Fibroblast of lung (primary cell): ENCODE data around the gene WFDC9. TPM values are rescaled to one million over a fixed set of nuclear protein-coding genes. Genes with fewer than 3 reads are reported as not detected.

ENCODE experiments used
- DNase-seq, 2 donors: peaks; one replicate each; pipeline versions ENCODE4 v3.0.0 to v3.0.0-alpha.2; 2010; ENCODE audit warnings: low read depth in 2 of 2
- H2AFZ ChIP-seq: 2 replicates; pipeline ENCODE4 v1.5.1; 2012; ENCODE audit warnings: low read length, control low read depth, inconsistent platforms
- H3K27ac ChIP-seq: 2 replicates; pipeline ENCODE4 v1.5.1; 2011; ENCODE audit warnings: low read length, control low read depth; ENCODE audit not compliant: insufficient read depth
- H3K27me3 ChIP-seq: 2 replicates; pipeline ENCODE4 v1.5.1; 2011; ENCODE audit warnings: mild to moderate bottlenecking, low read length; ENCODE audit not compliant: control insufficient read depth, insufficient read depth
- H3K36me3 ChIP-seq: 2 replicates; pipeline ENCODE4 v1.5.1; 2011; ENCODE audit warnings: low read length; ENCODE audit not compliant: control insufficient read depth, insufficient read depth
- H3K4me1 ChIP-seq: 2 replicates; pipeline ENCODE4 v1.5.1; 2011; ENCODE audit warnings: low read length; ENCODE audit not compliant: control insufficient read depth, insufficient read depth; ENCODE audit errors: extremely low read depth
- H3K4me2 ChIP-seq: 2 replicates; pipeline ENCODE4 v1.5.1; 2011; ENCODE audit warnings: low read length, control low read depth; ENCODE audit not compliant: insufficient read depth; ENCODE audit errors: extremely low read depth
- H3K4me3 ChIP-seq, 4 experiments: fragments of 200-600 bp in 1 of 4; sonication (generic) in 1 of 4; replicated peaks in 1 of 4; 2 replicates each; pipeline ENCODE4 v1.5.1; 2011 to 2016; ENCODE audit warnings: low read length in 4 of 4, low read depth in 3 of 4, mild to moderate bottlenecking in 3 of 4, control low read depth in 2 of 4, inconsistent platforms in 1 of 4, mixed read lengths in 1 of 4; ENCODE audit not compliant: insufficient read depth in 1 of 4; ENCODE audit errors: control extremely low read depth in 1 of 4
- H3K79me2 ChIP-seq: 2 replicates; pipeline ENCODE4 v1.5.1; 2012; ENCODE audit warnings: mild to moderate bottlenecking, low read length, inconsistent platforms; ENCODE audit not compliant: control insufficient read depth, insufficient read depth
- H3K9ac ChIP-seq: 2 replicates; pipeline ENCODE4 v1.5.1; 2011; ENCODE audit warnings: mild to moderate bottlenecking, low read length, control low read depth; ENCODE audit not compliant: insufficient read depth
- H3K9me3 ChIP-seq: 2 replicates; pipeline ENCODE4 v1.5.1; 2012; ENCODE audit warnings: low read depth, low read length; ENCODE audit not compliant: control insufficient read depth, insufficient read depth
- H4K20me1 ChIP-seq: 2 replicates; pipeline ENCODE4 v1.5.1; 2011; ENCODE audit warnings: low read length; ENCODE audit not compliant: control insufficient read depth, insufficient read depth; ENCODE audit errors: extremely low read depth
- EZH2 ChIP-seq: IDR thresholded peaks from 2 replicates; pipeline ENCODE4 v1.5.1; 2012; ENCODE audit warnings: low read length, control low read depth, mild to moderate bottlenecking; ENCODE audit errors: missing control alignments
- polyA plus RNA-seq, 2 donors: library from polyadenylated mRNA; depleted of rRNA in 1 of 2; stranded (reverse) in 1 of 2; unstranded in 1 of 2; fragments of >200 nt; gene quantifications; 2 replicates each; pipeline ENCODE4 v1.2.1, GENCODE V29; 2011 to 2012; ENCODE audit warnings: missing spikeins in 1 of 2
- total RNA-seq: library from RNA; depleted of rRNA; stranded (reverse); fragments of >200 nt; gene quantifications from 2 replicates; pipeline ENCODE4 v1.2.1, GENCODE V29; 2014
- TF ChIP-seq, protein P1 (sequence below), 2 donors: IDR thresholded peaks in 1 of 2; conservative IDR thresholded peaks in 1 of 2; 1 replicate in 1 of 2; 2 replicates in 1 of 2; pipeline ENCODE4 v1.5.1; 2011 to 2012; ENCODE audit warnings: low read length in 2 of 2, control low read depth in 1 of 2, inconsistent platforms in 1 of 2, low read depth in 1 of 2, mild to moderate bottlenecking in 1 of 2

WFDC9 gene
- total and polyA plus RNA-seq, 2 donors (not counting 1 experiment from before 2014, with no cell fraction given) = not detected

DNA sequence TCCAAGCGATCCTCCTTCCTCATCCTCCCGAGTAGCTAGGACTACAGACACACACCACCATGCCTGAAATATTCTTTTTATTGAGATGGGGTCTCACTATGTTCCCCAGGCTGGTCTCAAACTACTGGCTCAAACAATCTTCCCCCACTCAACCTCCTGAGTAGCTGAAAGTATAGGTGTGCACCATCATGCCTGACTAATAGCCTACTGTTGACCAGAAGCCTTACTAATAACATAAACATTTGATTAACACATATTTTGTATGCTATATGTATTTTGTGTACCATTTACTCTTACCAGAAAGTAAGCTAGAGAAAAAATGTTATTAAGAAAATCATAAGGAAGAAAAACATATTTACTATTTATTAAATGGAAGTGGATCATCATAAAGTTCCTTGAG is 13.5 kb downstream of the WFDC9 start:
- no peak for DNase-seq

DNA sequence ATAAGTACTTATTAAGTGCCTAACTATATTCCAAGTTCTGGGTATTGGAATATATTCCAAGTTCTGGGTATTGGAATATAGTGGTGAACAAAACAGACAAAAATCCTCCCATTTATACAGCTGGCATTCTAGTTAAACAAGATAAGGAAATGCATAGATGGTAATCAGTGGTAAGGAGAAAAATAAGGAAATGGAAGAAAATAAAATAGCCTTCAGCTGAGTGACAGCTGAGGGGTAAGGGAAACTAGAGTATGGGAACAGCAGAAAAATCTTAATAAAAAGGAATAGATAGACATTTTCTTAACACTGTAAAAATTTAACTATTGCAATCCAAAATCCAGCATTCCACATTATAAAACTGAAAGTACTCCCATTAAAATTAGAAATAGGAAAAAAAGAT is 18.8 kb downstream of the WFDC9 start:
- TF ChIP-seq EZH2 = no peak
- TF ChIP-seq, protein P1, sequence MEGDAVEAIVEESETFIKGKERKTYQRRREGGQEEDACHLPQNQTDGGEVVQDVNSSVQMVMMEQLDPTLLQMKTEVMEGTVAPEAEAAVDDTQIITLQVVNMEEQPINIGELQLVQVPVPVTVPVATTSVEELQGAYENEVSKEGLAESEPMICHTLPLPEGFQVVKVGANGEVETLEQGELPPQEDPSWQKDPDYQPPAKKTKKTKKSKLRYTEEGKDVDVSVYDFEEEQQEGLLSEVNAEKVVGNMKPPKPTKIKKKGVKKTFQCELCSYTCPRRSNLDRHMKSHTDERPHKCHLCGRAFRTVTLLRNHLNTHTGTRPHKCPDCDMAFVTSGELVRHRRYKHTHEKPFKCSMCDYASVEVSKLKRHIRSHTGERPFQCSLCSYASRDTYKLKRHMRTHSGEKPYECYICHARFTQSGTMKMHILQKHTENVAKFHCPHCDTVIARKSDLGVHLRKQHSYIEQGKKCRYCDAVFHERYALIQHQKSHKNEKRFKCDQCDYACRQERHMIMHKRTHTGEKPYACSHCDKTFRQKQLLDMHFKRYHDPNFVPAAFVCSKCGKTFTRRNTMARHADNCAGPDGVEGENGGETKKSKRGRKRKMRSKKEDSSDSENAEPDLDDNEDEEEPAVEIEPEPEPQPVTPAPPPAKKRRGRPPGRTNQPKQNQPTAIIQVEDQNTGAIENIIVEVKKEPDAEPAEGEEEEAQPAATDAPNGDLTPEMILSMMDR (conservative IDR thresholded peaks at IDR 0.05 in 1 of 2, IDR thresholded peaks at IDR 0.05 in 1 of 2; ENCODE audit: low read depth in 1 of 2, low read length in 2 of 2) = no peak
- Histone ChIP-seq H3K4me2 (no peak overlapping the region), H3K79me2 (no peaks in the 10 kb centered on the region), H3K36me3 (no peaks in the 10 kb centered on the region), H3K4me3 (no peak overlapping the region), H3K27me3 (no peaks in the 10 kb centered on the region), H4K20me1 (no peaks in the 10 kb centered on the region), H3K9ac (no peak overlapping the region), H3K4me1 (no peaks in the 10 kb centered on the region), H2AFZ (no peak overlapping the region), H3K27ac (no peak overlapping the region), H3K9me3 (no peaks in the 10 kb centered on the region)
- no peak for DNase-seq

More for the DNA sequence above, 13.5 kb downstream of the WFDC9 start:
- Histone ChIP-seq H3K79me2 (no peaks in the 10 kb centered on the region), H3K27me3 (no peaks in the 10 kb centered on the region), H3K36me3 (no peaks in the 10 kb centered on the region), H3K4me2 (no peak overlapping the region), H3K9ac (no peak overlapping the region), H4K20me1 (no peaks in the 10 kb centered on the region), H3K27ac (no peak overlapping the region), H2AFZ (no peak overlapping the region), H3K9me3 (no peaks in the 10 kb centered on the region), H3K4me1 (no peaks in the 10 kb centered on the region), H3K4me3 (no peak overlapping the region)
- TF ChIP-seq EZH2 = no peak
- TF ChIP-seq, protein P1 (conservative IDR thresholded peaks at IDR 0.05 in 1 of 2, IDR thresholded peaks at IDR 0.05 in 1 of 2; ENCODE audit: low read depth in 1 of 2, low read length in 2 of 2) = no peak

DNA sequence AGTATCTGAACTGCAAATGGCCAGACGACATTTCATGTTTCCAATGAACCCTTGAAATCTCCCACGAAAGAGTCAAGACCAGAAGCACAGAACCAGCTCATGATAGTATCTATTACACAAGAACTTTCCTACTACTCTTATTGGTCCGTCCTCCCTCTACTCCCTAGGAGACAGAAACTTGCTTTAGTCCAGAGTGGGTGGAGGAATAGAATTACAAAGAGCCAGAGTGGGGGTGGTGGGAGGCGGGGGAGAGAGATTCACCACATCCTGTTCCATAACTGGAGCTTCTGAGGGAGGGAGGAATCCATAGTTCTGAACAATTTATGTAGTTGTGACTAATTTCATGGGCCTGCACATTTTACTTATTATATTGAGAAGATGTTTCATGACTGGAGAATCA is 20.0 kb downstream of the WFDC9 start:
- Histone ChIP-seq H3K4me2 (no peak overlapping the region), H3K4me1 (no peaks in the 10 kb centered on the region), H3K9ac (no peak overlapping the region), H4K20me1 (no peaks in the 10 kb centered on the region), H3K79me2 (no peaks in the 10 kb centered on the region), H3K27me3 (no peaks in the 10 kb centered on the region), H3K4me3 (no peak overlapping the region), H3K9me3 (no peaks in the 10 kb centered on the region), H3K36me3 (no peaks in the 10 kb centered on the region), H3K27ac (no peak overlapping the region), H2AFZ (no peak overlapping the region)
- DNase-seq = peak; percentile 16 to 88
- TF ChIP-seq EZH2 = no peak
- TF ChIP-seq, protein P1 (conservative IDR thresholded peaks at IDR 0.05 in 1 of 2, IDR thresholded peaks at IDR 0.05 in 1 of 2; ENCODE audit: low read depth in 1 of 2, low read length in 2 of 2) = no peak
